ENCODE results near the gene GNA14. TPM values are rescaled to one million over a fixed set of nuclear protein-coding genes. Genes with fewer than 3 reads are reported as not detected.
A peak's percentile ranks its signal among the peaks of the same experiment; 100 is the strongest.

Gene GNA14
- total and polyA plus RNA-seq, 7 donors: 0.31 to 1.1 (median 0.47) TPM

DNA sequence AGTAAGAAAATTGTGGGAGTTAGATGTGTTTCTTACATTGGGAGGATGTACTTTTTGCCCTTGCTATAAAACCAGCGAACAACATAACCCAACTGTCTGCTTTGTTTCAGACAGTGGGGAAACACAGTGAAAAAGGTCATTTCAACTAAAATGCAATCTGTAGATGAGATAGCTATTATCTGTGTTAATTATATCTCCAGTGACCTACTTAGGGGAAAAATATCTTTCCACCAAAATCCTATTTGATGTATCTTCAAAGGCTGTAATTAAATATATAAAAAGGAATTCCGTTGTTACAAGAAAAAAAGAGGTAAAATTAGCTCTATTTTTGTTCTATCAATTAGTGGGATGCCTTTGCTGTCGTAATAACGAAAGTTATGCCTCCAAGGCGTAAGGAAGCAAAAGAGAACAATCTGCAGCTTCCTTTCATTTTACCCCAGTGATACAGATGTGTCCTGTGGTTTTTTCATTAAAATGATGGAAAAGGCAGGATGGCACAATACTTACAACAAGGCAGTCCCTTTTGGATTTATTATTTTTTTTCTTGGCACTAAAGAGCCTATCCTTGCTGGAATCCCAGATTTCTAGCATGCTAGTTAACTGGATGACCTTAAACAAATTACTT is 100.9 kb downstream of the GNA14 start:
- no peak for DNase-seq
- H3K27ac ChIP-seq: no peak overlapping the region
- intact Hi-C loops (cut with DNase I): no loop called here
- H3K4me3 ChIP-seq: no peak overlapping the region
- H3K27me3 ChIP-seq (ENCODE audit: insufficient read depth in 3 of 3, low read length in 2 of 3): no peaks in the 10 kb centered on the region
- no peak for TF ChIP-seq CTCF (IDR thresholded peaks at IDR 0.05)
- H3K4me1 ChIP-seq: no peaks in the 10 kb centered on the region
- H3K36me3 ChIP-seq (ENCODE audit: insufficient read depth in 1 of 2, low read depth in 1 of 2): no peaks in the 10 kb centered on the region
- 77 to 86% (median 78%) methylated on average over 5 of the region's 5 CpGs for WGBS, 3 donors
- H3K9me3 ChIP-seq: no peaks in the 10 kb centered on the region
- no peak for ATAC-seq

DNA sequence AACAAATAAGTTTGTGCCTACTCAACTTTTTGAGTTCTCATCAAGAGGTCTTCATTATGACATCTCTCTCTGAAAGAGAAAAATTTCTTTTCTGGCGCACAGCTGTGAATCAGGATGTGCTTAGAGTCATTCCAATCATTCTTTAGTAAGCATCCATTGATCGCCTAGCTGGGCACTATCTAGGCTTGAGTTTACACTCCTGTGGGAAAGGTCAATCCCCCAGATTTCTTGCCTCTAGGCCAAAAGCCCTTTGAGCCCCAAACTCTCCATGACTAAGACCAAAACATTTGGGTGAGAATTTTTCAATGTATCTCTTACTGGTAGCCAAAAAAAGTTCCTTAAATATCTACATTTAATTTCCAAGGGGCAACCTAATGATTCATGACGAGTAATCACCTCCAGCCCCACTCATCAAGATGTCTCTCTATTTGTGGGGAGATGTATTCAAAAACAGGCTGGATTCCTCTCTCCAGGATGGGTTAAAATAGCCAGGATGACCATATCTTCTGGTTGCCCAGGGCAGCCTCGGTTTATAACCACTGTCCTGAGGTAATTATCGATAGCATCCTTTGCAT is 101.7 kb downstream of the GNA14 start:
- no peak for DNase-seq
- Histone ChIP-seq H3K4me1 (no peaks in the 10 kb centered on the region), H3K36me3 (ENCODE audit: insufficient read depth in 1 of 2, low read depth in 1 of 2) (no peaks in the 10 kb centered on the region), H3K27ac (no peak overlapping the region), H3K27me3 (ENCODE audit: insufficient read depth in 3 of 3, low read length in 2 of 3) (no peaks in the 10 kb centered on the region), H3K9me3 (peaks cover 4% of the 10 kb centered on the region), H3K4me3 (no peak overlapping the region)
- no peak for TF ChIP-seq CTCF (IDR thresholded peaks at IDR 0.05)
- ATAC-seq: no peak
- WGBS, 3 donors: 67 to 69% (median 67%) methylated on average over 5 of the region's 5 CpGs
- intact Hi-C loops (cut with DNase I): no loop called here

DNA sequence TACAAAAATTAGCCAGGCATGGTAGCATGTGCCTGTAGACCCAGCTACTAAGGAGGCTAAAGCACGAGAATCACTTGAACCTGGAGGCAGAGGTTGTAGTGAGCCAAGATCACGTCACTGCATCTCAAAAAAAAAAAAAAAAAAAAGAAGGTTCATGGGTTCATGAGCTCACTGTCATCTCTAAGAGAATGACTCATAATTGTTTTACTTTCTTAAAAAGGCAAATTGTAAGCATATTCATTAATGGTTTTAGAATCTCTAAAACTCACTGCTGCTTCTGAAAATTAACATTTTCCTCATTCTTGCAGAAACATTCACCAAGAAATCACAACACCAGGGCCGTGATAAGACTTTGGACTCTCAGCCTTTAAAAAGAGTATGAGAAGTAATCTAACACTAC is 103.6 kb downstream of the GNA14 start:
- Histone ChIP-seq H3K4me1 (no peaks in the 10 kb centered on the region), H3K27ac (no peak overlapping the region), H3K36me3 (ENCODE audit: insufficient read depth in 1 of 2, low read depth in 1 of 2) (no peaks in the 10 kb centered on the region), H3K9me3 (peaks cover 16% of the 10 kb centered on the region), H3K4me3 (no peak overlapping the region), H3K27me3 (ENCODE audit: insufficient read depth in 3 of 3, low read length in 2 of 3) (no peaks in the 10 kb centered on the region)
- 29 to 53% (median 43%) methylated on average over 3 of the region's 3 CpGs for WGBS, 3 donors
- no peak for DNase-seq
- no peak for TF ChIP-seq CTCF (IDR thresholded peaks at IDR 0.05)
- intact Hi-C loops (cut with DNase I): no loop called here
- no peak for ATAC-seq

GRCh38 chr9:77543131-77543822 is 104.8 kb downstream of the GNA14 start:
- DNase-seq (no peak), ATAC-seq (peak in 1 of 4 donors; percentile 27)
- H3K9me3 ChIP-seq: peaks cover 16% of the 10 kb centered on the region
- no peak for TF ChIP-seq CTCF (IDR thresholded peaks at IDR 0.05)
- H3K27me3 ChIP-seq (ENCODE audit: insufficient read depth in 3 of 3, low read length in 2 of 3): no peaks in the 10 kb centered on the region
- 39 to 50% (median 46%) methylated on average over 7 of the region's 7 CpGs for WGBS, 3 donors
- no peak overlapping the region for H3K4me3 ChIP-seq
- intact Hi-C loops (cut with DNase I): no loop called here
- no peaks in the 10 kb centered on the region for H3K4me1 ChIP-seq
- H3K27ac ChIP-seq: no peak overlapping the region
- no peaks in the 10 kb centered on the region for H3K36me3 ChIP-seq (ENCODE audit: insufficient read depth in 1 of 2, low read depth in 1 of 2)
